Thyroid gland (tissue), 4 donors: ENCODE data around the gene FMN1. TPM values are rescaled to one million over a fixed set of nuclear protein-coding genes. Genes with fewer than 3 reads are reported as not detected.

Source experiments
- DNase-seq, 2 donors: peaks; one replicate each; pipeline ENCODE4 v3.0.0-alpha.2; 2019
- H3K27ac ChIP-seq, 3 donors: fragments of 200-600 bp; sonication (generic); 1 replicate in 2 of 3; 2 replicates in 1 of 3; pipeline ENCODE4 v1.5.1; 2016 to 2019; ENCODE audit warnings: mild to moderate bottlenecking in 1 of 3, moderate library complexity in 1 of 3
- H3K27me3 ChIP-seq: fragments of 200-600 bp; sonication (generic); one replicate; pipeline ENCODE4 v1.5.1; 2019
- H3K36me3 ChIP-seq, 2 donors: fragments of 200-600 bp; sonication (generic); one replicate each; pipeline ENCODE4 v1.5.1; 2016 to 2019
- H3K4me1 ChIP-seq, 2 donors: fragments of 200-600 bp; sonication (generic); one replicate each; pipeline ENCODE4 v1.5.1; 2017 to 2019
- H3K4me3 ChIP-seq, 3 donors: fragments of 200-600 bp; sonication (generic); replicated peaks in 1 of 3; 1 replicate in 2 of 3; 2 replicates in 1 of 3; pipeline ENCODE4 v1.5.1; 2016; ENCODE audit warnings: mild to moderate bottlenecking in 1 of 3
- H3K9me3 ChIP-seq: fragments of 200-600 bp; sonication (generic); one replicate; pipeline ENCODE4 v1.5.1; 2017
- POLR2A ChIP-seq, 2 donors: fragments of 450-650 bp; IDR thresholded peaks; one replicate each; pipeline ENCODE4 v1.6.1; 2017; ENCODE audit warnings: antibody characterized with exemption in 2 of 2, mild to moderate bottlenecking in 2 of 2, moderate library complexity in 1 of 2
- WGBS, 2 donors: methylation state at CpG; one replicate each; pipeline ENCODE4 v1.1.5; 2017; 5-methylcytosine and 5-hydroxymethylcytosine counted together
- intact Hi-C: fragments of 100-400 bp; cut with DNase I; formaldehyde crosslinking; loops from one replicate; pipeline ENCODE4 v1.15.1; 2023
- total RNA-seq, 4 donors: library from RNA; depleted of rRNA; stranded (reverse); fragments of >200 nt; gene quantifications; one replicate each; pipeline ENCODE4 v1.2.3, GENCODE V29; 2016
- TF ChIP-seq, protein P1 (sequence below), 6 experiments: fragments of 200-600 bp in 3 of 6; fragments of 450-650 bp in 3 of 6; sonication (generic) in 3 of 6; IDR thresholded peaks; one replicate each; pipeline ENCODE4 v1.5.1; 2016 to 2019; ENCODE audit warnings: antibody characterized with exemption in 6 of 6, mild to moderate bottlenecking in 2 of 6, inconsistent platforms in 1 of 6, moderate library complexity in 1 of 6

FMN1 gene
- total RNA-seq, 4 donors from 2014 or later, result 13.8 to 28.3 (median 22.5) TPM

- no peak overlapping the region for H3K4me3 ChIP-seq
- H3K27me3 ChIP-seq, result no peaks in the 10 kb centered on the region
- no peaks in the 10 kb centered on the region for H3K36me3 ChIP-seq
- no peaks in the 10 kb centered on the region for H3K9me3 ChIP-seq
- DNase-seq, result no peak
- intact Hi-C loops, result no loop called here
- TF ChIP-seq, protein P1, sequence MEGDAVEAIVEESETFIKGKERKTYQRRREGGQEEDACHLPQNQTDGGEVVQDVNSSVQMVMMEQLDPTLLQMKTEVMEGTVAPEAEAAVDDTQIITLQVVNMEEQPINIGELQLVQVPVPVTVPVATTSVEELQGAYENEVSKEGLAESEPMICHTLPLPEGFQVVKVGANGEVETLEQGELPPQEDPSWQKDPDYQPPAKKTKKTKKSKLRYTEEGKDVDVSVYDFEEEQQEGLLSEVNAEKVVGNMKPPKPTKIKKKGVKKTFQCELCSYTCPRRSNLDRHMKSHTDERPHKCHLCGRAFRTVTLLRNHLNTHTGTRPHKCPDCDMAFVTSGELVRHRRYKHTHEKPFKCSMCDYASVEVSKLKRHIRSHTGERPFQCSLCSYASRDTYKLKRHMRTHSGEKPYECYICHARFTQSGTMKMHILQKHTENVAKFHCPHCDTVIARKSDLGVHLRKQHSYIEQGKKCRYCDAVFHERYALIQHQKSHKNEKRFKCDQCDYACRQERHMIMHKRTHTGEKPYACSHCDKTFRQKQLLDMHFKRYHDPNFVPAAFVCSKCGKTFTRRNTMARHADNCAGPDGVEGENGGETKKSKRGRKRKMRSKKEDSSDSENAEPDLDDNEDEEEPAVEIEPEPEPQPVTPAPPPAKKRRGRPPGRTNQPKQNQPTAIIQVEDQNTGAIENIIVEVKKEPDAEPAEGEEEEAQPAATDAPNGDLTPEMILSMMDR (IDR thresholded peaks at IDR 0.05), result no peak
- no peak for TF ChIP-seq POLR2A (IDR thresholded peaks at IDR 0.05)
- no peak overlapping the region for H3K27ac ChIP-seq
- 43 to 47% methylated on average over 4 of the region's 4 CpGs for WGBS, 2 donors
- H3K4me1 ChIP-seq, result peaks cover 9 to 23% of the 10 kb centered on the region in 2 donors
These were observed 58.2 kb downstream of the FMN1 start for GRCh38 chr15:33136353-33136752.

- peak; percentile 45 to 63 for DNase-seq
- peaks cover 9 to 23% of the 10 kb centered on the region in 2 donors for H3K4me1 ChIP-seq
- intact Hi-C loops, result no loop called here
- no peaks in the 10 kb centered on the region for H3K9me3 ChIP-seq
- TF ChIP-seq, protein P1 (IDR thresholded peaks at IDR 0.05), result no peak
- H3K4me3 ChIP-seq, result no peak overlapping the region
- no peaks in the 10 kb centered on the region for H3K27me3 ChIP-seq
- H3K27ac ChIP-seq, result no peak overlapping the region
- no peaks in the 10 kb centered on the region for H3K36me3 ChIP-seq
- 32 to 39% methylated on average over 5 of the region's 5 CpGs for WGBS, 2 donors
These were observed 59.1 kb downstream of the FMN1 start for GRCh38 chr15:33135355-33135781.

- Histone ChIP-seq H3K36me3 (no peaks in the 10 kb centered on the region), H3K4me1 (peaks cover 9 to 23% of the 10 kb centered on the region in 2 donors), H3K27ac (no peak overlapping the region), H3K4me3 (no peak overlapping the region), H3K9me3 (no peaks in the 10 kb centered on the region), H3K27me3 (no peaks in the 10 kb centered on the region)
- DNase-seq, result peak; percentile 40 to 45
- TF ChIP-seq, protein P1 (IDR thresholded peaks at IDR 0.05), result peak; percentile 30 to 76 (median 60)
- TF ChIP-seq POLR2A (IDR thresholded peaks at IDR 0.05), result no peak
- intact Hi-C loops, result loop anchor here (5.0 kb wide), 1 partner anchor 111 kb away; no protein-coding TSS in a partner anchor
- 80 to 82% methylated on average over 3 of the region's 3 CpGs for WGBS, 2 donors
These were observed 61.7 kb downstream of the FMN1 start for GRCh38 chr15:33132722-33133345.

DNA sequence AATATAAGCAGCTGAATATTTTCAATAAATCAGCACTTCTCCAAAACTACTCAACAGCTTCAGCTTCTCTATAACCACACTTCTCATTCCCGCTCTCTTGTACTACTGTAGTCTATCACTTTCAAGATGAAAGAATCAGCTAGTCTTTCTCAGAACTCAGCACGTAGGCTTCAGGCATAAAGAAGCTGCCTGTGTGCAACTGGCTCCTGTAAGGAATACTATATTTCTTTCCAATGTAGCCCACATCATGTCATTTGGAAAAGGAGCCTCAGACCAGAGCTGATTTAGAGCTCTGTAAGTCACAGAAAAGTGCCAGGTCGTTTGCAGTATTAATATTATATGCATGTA lies 62.3 kb downstream of the FMN1 start:
- Histone ChIP-seq H3K9me3 (no peaks in the 10 kb centered on the region), H3K4me3 (no peak overlapping the region), H3K4me1 (peaks cover 9 to 27% of the 10 kb centered on the region in 2 donors), H3K27ac (no peak overlapping the region), H3K36me3 (no peaks in the 10 kb centered on the region), H3K27me3 (no peaks in the 10 kb centered on the region)
- no peak for DNase-seq
- TF ChIP-seq POLR2A (IDR thresholded peaks at IDR 0.05), result no peak
- TF ChIP-seq, protein P1 (IDR thresholded peaks at IDR 0.05), result no peak
- intact Hi-C loops, result loop anchor here (5.0 kb wide), 1 partner anchor 110 kb away; no protein-coding TSS in a partner anchor
- 61 to 71% methylated on average over 3 of the region's 3 CpGs for WGBS, 2 donors

DNA sequence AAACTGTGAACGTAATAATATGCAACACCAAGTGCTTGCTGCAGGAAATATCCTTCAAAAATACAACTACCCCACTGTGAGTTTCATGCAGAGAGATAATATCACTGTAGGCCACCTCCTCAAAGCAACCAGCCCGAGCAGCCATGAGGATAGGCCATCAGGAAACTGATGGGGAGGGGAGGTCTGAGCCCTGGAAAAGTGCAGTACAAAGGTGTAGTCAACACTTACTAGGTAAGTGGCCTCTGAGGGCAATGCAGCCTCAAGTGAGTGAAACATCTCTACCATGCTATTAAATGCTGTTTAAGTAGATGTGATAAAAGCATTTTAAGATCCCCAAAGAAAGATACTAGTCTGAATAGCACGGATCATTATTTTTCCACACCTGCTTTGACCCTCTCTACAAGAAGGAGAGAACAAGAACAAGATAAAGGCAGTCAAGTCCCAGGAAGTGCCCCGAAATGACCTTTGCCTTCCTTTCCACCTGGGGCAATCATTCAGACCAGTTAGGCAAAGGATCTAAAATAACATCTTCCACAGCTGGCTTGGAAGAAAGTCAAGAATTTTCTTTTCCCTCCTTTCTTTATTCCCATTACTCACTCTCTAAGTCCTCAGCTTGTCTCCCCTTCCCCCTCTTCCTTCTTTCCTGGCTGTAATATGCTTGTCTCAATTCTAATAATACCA lies 62.8 kb downstream of the FMN1 start:
- intact Hi-C loops, result loop anchor here (5.0 kb wide), 1 partner anchor 109 kb away; no protein-coding TSS in a partner anchor
- WGBS, 2 donors, result 49 to 64% methylated on average over 4 of the region's 4 CpGs

More for the DNA sequence above, 62.8 kb downstream of the FMN1 start:
- Histone ChIP-seq H3K9me3 (no peaks in the 10 kb centered on the region), H3K27me3 (no peaks in the 10 kb centered on the region), H3K27ac (no peak overlapping the region), H3K36me3 (no peaks in the 10 kb centered on the region), H3K4me3 (no peak overlapping the region), H3K4me1 (peaks cover 9 to 29% of the 10 kb centered on the region in 2 donors)
- DNase-seq, result no peak
- TF ChIP-seq POLR2A (IDR thresholded peaks at IDR 0.05), result no peak
- TF ChIP-seq, protein P1 (IDR thresholded peaks at IDR 0.05), result no peak
